Endometrial microvascular endothelial cells (primary cell): ENCODE data around the gene GKN1. TPM values are rescaled to one million over a fixed set of nuclear protein-coding genes. Genes with fewer than 3 reads are reported as not detected.

Experiments used
- in situ Hi-C: cut with HindIII; loops from 2 replicates; pipeline ENCODE4 v1.10.0; 2017; ENCODE audit warnings: low sequenced_read_pairs, low pct_unique_long_range_greater_than_20kb; ENCODE audit errors: inconsistent ontology term
- total RNA-seq: library from RNA; depleted of rRNA; stranded (reverse); fragments of >200 nt; gene quantifications from one replicate; pipeline ENCODE4 v1.2.3, GENCODE V29; 2015; ENCODE audit errors: inconsistent ontology term

Gene GKN1
- total RNA-seq, 1 donor from 2014 or later: not detected

DNA sequence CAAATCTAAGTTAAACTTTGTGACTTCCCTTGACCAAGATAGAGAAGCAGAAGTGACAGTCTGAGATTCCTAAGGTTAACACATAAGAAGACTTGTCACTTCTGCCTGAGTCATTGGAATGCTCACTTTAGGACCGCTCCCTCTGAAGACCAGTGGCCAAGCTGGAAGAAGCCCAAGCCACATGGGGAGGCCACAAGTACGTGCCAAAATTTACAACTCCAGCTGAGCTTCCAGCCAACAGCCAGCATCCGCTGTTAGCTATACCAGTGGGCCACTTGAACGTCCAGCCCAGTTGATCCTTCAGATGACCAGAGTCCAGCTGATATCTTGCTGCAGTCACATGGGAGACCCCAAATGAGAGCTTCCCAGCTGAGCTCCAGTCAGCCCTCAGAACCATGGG, 20.4 kb downstream of the GKN1 start:
- in situ Hi-C loops: no loop called here

DNA sequence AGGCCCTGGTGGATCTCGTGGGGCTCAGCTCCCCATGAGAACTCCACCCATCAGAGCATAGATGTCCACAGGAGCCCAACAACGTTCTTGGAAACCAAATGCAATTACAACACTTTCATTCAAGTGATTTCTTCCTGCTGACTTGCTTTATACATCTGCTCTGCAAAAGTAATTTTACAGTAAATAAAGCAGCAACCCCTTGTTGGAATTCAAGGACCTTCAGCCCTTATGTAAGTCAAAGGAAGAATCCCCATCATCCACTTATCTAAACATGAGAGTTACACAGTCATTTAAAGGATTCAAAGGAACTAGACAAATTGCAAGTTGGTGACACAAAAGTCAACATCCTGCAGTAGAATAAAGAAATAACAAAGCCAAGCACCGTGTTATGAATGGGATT, 21.5 kb downstream of the GKN1 start:
- in situ Hi-C loops: no loop called here

GRCh38 chr2:68997401-68997800, 23.0 kb downstream of the GKN1 start:
- in situ Hi-C loops: no loop called here

GRCh38 chr2:69001879-69002278, 27.4 kb downstream of the GKN1 start:
- in situ Hi-C loops: no loop called here

GRCh38 chr2:69003731-69004130, 29.3 kb downstream of the GKN1 start:
- in situ Hi-C loops: no loop called here

GRCh38 chr2:69007169-69007568, 32.7 kb downstream of the GKN1 start:
- in situ Hi-C loops: no loop called here

DNA sequence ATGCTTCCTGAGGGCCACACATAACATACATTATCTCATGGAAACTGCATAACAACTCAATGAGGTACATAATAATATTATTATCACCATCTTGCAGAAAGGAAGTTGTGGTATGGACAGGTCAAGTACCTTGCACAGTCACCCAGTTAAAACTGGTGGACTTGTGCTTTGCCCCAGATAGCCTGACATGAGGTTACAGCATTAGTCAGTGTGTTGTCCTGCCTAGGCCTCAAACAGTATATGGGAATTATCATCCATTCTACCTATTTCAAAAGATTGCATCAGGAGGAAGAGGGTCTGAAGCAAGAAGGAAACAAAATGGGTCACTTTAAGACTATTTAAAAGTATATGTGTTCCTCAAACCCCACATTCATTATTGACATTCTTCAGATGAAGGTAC, 33.2 kb downstream of the GKN1 start:
- in situ Hi-C loops: no loop called here

DNA sequence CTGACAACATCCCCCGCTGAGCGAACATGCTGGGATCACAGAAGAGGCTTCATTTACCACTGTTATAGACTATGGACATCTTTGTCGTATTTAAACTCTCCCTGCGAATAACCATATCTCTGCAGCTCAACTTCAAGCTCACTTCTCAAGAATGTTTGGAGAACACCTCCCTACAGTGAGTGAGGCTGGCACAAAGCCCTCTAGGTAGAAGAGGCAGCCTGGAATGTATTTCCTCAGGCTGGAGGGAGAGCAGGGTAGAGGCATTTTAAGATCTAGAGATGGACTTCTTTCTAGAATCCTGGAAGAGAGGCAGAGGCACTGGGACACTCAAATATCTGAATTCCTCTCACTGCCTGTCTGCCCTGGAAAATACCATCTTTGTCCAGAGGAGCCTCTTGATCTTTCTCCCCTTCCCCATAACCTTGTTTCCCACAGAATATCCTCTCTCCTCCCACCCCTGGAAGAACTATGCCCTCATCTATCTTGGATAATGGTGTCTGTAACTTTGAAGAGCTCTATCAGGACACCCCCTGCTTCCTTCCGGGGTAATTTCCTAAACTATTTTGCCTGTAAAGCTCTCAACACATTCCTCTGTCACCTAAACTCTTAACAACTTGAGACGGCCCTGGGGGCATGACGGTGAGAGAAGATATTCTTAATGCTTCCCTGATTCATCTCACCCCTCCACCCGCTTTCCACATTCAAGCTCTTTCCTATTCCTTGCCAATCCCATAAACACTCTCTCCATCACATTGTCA, 36.2 kb downstream of the GKN1 start:
- in situ Hi-C loops: no loop called here

DNA sequence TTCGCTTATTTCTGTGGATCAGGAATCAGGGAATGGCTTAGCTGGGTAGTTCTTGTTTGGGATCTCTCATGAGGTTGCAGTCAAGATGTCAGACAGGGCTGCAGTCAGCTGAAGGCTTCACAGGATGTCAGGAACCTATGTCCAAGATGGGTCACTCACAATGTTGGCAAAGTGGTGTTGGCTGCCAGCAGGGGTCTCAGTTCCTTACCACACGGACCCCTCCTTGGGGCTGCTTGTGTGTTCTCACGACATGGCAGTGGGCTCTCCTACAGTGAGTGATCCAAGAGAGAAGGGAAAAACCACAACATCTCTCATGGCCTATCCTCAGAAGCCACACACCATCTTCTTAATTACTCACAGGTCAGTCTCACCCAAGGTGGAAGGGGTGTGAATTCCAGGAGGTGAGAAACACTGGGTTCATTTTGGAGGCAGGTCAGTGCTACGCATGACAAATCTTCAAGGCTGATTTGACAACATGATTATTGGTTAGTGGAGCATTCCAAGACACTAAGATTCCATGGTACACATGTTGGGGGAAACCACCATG, 37.2 kb downstream of the GKN1 start:
- in situ Hi-C loops: no loop called here

GRCh38 chr2:69012310-69013141, 38.1 kb downstream of the GKN1 start:
- in situ Hi-C loops: no loop called here

DNA sequence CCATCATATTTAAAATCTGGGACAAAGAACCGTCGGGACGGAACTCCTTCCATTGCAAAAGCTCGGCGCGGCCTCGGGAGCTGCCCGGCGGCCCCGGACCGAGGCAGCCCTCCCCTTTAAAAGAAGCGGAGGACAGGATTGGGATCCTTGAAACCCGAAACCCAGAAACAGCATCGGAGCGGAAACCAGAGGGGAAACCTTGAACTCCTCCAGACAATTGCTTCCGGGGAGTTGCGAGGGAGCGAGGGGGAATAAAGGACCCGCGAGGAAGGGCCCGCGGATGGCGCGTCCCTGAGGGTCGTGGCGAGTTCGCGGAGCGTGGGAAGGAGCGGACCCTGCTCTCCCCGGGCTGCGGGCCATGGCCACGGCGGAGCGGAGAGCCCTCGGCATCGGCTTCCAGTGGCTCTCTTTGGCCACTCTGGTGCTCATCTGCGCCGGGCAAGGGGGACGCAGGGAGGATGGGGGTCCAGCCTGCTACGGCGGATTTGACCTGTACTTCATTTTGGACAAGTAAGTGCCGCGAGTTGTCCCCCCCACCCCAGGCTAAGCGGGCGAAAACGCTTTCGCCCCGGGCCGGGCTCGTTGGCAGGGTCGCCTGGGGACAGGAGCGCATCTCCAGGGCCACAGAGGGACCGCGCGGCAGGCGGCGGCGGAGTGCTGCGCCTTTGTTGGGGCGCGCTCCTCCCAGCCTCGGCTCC, 38.9 kb downstream of the GKN1 start, which contains the start of gene ANTXR1:
ANTXR1 (plus strand) TSS at position 38 of the 698 bp plus-strand sequence; CDS start at position 359, 321 bp downstream.
- in situ Hi-C loops: no loop called here

DNA sequence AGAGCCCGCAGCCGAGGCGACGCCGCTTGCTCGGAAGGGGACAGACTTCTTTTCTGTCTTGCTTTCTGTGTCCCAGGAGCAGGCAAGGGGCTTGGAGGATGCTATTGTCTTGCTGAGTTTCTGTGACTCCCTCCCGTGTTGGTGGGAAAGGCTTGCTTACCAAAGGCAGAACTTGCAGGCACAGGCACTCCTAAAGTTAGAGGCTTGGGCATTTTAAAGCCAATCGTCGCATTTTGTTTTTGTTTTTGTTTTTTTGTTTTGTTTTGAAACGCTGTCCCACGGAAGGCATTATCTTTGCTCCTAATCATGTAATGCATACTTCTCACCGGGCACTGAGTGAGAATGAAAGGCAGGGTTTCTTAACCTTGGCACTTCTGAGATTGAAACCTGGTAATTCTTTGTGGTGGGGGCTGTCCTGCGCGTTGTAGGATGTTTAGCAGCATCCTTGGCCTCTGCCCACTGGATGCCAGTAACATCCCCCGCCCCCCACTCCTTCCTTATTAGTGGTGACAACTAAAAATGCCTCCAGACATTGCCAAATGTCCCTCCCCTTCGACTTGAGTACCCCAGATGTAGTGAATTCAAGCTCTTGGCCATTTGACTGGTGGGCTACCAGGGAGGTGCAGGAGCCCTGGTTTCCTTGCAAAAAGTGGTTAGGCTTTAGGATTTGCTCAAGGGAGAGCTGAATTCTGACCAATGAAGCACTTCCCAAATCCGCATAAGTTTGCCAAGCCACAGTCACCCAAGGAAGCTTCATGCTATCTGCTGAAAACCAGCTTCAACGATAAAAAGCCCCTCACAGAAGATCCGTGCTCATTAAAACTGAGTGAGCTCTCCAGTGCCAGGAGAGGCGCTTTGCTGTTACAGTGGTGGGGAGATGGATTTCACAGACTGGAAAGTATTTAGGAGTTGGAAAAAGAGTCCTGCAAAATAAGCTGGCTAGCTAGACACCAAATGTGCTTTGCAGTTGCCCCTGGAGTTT, 39.7 kb downstream of the GKN1 start:
- in situ Hi-C loops: no loop called here

GRCh38 chr2:69017080-69017479, 42.6 kb downstream of the GKN1 start:
- in situ Hi-C loops: no loop called here

DNA sequence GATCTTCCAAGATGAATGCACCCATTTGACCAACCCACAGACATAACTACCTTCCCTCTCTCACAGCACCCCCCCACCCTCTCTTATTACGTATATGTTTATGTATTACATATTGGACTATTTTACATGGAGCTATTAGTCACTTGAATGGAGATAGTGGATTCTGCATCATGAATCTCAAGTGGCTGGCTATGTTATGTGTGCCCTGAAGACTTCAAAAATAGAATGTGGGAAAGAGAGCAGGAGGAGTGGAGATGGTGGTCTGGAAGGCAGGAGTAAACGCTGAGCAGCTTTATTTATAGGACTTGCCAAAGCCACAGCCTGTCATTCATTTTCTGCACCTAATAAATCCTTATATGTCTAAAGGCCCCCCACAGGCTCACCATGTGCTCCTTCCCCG, 43.4 kb downstream of the GKN1 start:
- in situ Hi-C loops: no loop called here

DNA sequence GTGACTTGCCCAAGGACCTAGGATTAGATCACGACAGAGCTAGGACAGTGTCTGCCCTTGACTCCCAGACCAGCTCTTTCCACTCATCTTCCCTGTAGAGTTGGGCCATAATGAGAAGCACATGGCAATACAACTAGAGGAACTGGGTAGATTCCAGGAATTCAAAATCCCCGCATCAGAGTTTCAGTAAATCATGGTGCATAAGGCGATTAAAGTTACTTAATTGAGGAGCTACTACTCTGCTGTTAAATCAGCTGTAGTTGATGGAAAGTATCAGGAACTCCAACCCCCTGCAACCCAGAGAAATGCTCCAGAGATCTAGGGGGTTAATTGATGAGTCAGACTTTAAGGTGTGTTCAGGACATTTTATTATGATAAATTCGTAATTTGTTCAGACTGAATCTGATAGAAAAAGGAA, 44.3 kb downstream of the GKN1 start:
- in situ Hi-C loops: no loop called here

- in situ Hi-C loops: no loop called here
Observed at GRCh38 chr2:69020496-69021426, 46.3 kb downstream of the GKN1 start.

DNA sequence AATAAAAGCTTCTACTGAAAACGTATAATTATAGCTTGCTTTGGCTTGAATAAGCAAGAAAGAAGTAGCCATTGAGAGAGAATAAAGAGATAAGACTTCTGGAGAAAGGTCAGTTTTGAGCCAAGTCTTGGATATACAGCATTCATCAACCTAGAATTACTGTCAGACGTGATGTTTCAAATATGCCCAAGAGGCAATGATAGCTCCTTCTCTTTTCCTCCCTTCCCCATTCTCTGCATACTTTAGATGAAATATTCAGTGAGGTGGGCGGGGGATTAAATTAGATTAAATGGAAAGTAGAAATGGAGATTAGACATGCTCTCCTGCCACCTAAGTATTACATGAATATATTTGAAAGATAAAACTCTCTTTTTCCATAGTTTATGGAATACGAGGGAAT, 47.3 kb downstream of the GKN1 start:
- in situ Hi-C loops: no loop called here
